MM.1S (cell line): ENCODE data around the gene RBSN.

Experiments
- DNase-seq: peaks from one replicate; pipeline ENCODE4 v3.0.0-alpha.2; 2015
- H2AFZ ChIP-seq: fragments of 300-600 bp; sonication (generic); 2 replicates; pipeline ENCODE4 v1.6.0; 2016; ENCODE audit warnings: antibody characterized with exemption, low read length
- H3F3A ChIP-seq: fragments of 300-600 bp; sonication (generic); 2 replicates; pipeline ENCODE4 v1.6.1; 2016; ENCODE audit warnings: mild to moderate bottlenecking, antibody characterized with exemption, low read length, moderate library complexity, mixed read lengths; ENCODE audit not compliant: insufficient read depth
- H3K27ac ChIP-seq: fragments of 300-600 bp; sonication (generic); 2 replicates; pipeline ENCODE4 v1.5.1; 2016; ENCODE audit warnings: mild to moderate bottlenecking, low read length
- H3K27me3 ChIP-seq: fragments of 300-600 bp; sonication (generic); replicated peaks from 2 replicates; pipeline ENCODE4 v1.6.0; 2016; ENCODE audit warnings: low read length; ENCODE audit not compliant: insufficient read depth
- H3K36me3 ChIP-seq: fragments of 300-600 bp; sonication (generic); replicated peaks from 2 replicates; pipeline ENCODE4 v1.6.1; 2016; ENCODE audit warnings: mild to moderate bottlenecking, low read length, mixed read lengths; ENCODE audit not compliant: insufficient read depth
- H3K4me1 ChIP-seq: fragments of 300-600 bp; sonication (generic); 2 replicates; pipeline ENCODE4 v1.6.1; 2016; ENCODE audit warnings: low read length, mixed read lengths
- H3K4me2 ChIP-seq: fragments of 300-600 bp; sonication (generic); 2 replicates; pipeline ENCODE4 v1.6.0; 2016; ENCODE audit warnings: low read depth, low read length
- H3K4me3 ChIP-seq: fragments of 300-600 bp; sonication (generic); 2 replicates; pipeline ENCODE4 v1.5.1; 2016; ENCODE audit warnings: low read length, mixed read lengths
- H3K79me2 ChIP-seq: fragments of 300-600 bp; sonication (generic); 2 replicates; pipeline ENCODE4 v1.6.1; 2016; ENCODE audit warnings: mixed run types, low read length, mixed read lengths
- H3K9ac ChIP-seq: fragments of 300-600 bp; sonication (generic); 2 replicates; pipeline ENCODE4 v1.6.1; 2016; ENCODE audit warnings: low read length, mixed read lengths
- H3K9me2 ChIP-seq: fragments of 300-600 bp; sonication (generic); replicated peaks from 2 replicates; pipeline ENCODE4 v1.6.1; 2016; ENCODE audit warnings: mild to moderate bottlenecking, low read length, mixed read lengths; ENCODE audit not compliant: insufficient read depth
- H3K9me3 ChIP-seq: fragments of 300-600 bp; sonication (generic); replicated peaks from 2 replicates; pipeline ENCODE4 v1.6.1; 2016; ENCODE audit warnings: mild to moderate bottlenecking, low read length, mixed read lengths; ENCODE audit not compliant: insufficient read depth
- H4K20me1 ChIP-seq: fragments of 300-600 bp; sonication (generic); 2 replicates; pipeline ENCODE4 v1.6.1; 2016; ENCODE audit warnings: mild to moderate bottlenecking, low read length, moderate library complexity, mixed read lengths; ENCODE audit not compliant: insufficient read depth
- CTCF ChIP-seq: fragments of 300-600 bp; sonication (generic); IDR thresholded peaks from 2 replicates; pipeline ENCODE4 v1.5.1; 2016; ENCODE audit warnings: antibody characterized with exemption, low read length, mixed read lengths
- EZH2 ChIP-seq: fragments of 300-600 bp; sonication (generic); optimal IDR thresholded peaks from 2 replicates; pipeline ENCODE3; 2017; ENCODE audit warnings: low read depth, mild to moderate bottlenecking, antibody characterized with exemption, low read length, mixed read lengths
- EZH2phosphoT487 ChIP-seq: fragments of 300-600 bp; sonication (generic); IDR thresholded peaks from 2 replicates; pipeline ENCODE4 v1.6.1; 2018; ENCODE audit warnings: antibody characterized with exemption, low read length

The RBSN gene

DNA sequence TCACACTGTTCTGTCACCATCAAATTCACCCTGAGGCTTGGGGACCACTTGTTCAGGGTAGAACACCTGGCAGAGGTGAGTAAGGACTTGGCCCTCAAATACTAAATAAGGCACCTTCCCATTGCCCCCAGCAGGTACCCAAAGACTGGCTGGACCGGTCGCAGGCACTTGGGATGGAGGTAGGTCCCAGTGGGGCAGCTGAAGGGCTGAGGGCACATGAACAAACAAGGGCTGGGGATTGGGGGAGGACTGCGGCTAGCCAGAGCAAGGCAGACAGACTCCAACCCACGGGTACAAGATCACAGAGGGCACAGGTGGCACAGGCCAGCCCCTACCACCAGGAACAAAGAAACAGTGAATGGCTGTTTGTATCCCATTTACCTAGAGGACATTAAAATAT, 35.7 kb downstream of the RBSN start:
- Histone ChIP-seq H2AFZ (no peak overlapping the region), H3K4me3 (peak overlapping the region; percentile 92; the same call in 1 of the 2 replicates), H3K4me2 (peak overlapping the region; percentile 81), H3K27ac (no peak overlapping the region), H3K27me3 (no peaks in the 10 kb centered on the region), H3K9ac (no peak overlapping the region; the same call in 1 of the 2 replicates), H3K4me1 (peaks cover 5% of the 10 kb centered on the region), H4K20me1 (0 out of 2 replicates have a peak, but pooled peaks cover 3% of the 10 kb centered on the region), H3F3A (no peaks in the 10 kb centered on the region), H3K9me2 (no peaks in the 10 kb centered on the region), H3K79me2 (peaks cover 50% of the 10 kb centered on the region), H3K36me3 (no peaks in the 10 kb centered on the region), H3K9me3 (no peaks in the 10 kb centered on the region)
- no peak for DNase-seq
- no peak for TF ChIP-seq EZH2
- no peak for TF ChIP-seq EZH2phosphoT487
- no peak for TF ChIP-seq CTCF

- H3K4me1 ChIP-seq = peaks cover 5% of the 10 kb centered on the region
- H3K9me2 ChIP-seq = no peaks in the 10 kb centered on the region
- no peak overlapping the region for H3K27ac ChIP-seq
- peaks cover 7% of the 10 kb centered on the region; the same call in 1 of the 2 replicates for H4K20me1 ChIP-seq
- no peak overlapping the region for H3K4me2 ChIP-seq
- H3F3A ChIP-seq = no peaks in the 10 kb centered on the region
- 0 out of 2 replicates have a peak, but pooled peaks cover 5% of the 10 kb centered on the region for H3K36me3 ChIP-seq
- no peak for TF ChIP-seq EZH2phosphoT487
- TF ChIP-seq EZH2 = no peak
- TF ChIP-seq CTCF = no peak
- H3K27me3 ChIP-seq = no peaks in the 10 kb centered on the region
- H2AFZ ChIP-seq = no peak overlapping the region
- H3K9me3 ChIP-seq = no peaks in the 10 kb centered on the region
- no peak overlapping the region for H3K4me3 ChIP-seq
- no peak for DNase-seq
- H3K9ac ChIP-seq = no peak overlapping the region
- H3K79me2 ChIP-seq = peaks cover 78% of the 10 kb centered on the region
Measured at GRCh38 chr3:15060029-15060428, 38.9 kb downstream of the RBSN start.

DNA sequence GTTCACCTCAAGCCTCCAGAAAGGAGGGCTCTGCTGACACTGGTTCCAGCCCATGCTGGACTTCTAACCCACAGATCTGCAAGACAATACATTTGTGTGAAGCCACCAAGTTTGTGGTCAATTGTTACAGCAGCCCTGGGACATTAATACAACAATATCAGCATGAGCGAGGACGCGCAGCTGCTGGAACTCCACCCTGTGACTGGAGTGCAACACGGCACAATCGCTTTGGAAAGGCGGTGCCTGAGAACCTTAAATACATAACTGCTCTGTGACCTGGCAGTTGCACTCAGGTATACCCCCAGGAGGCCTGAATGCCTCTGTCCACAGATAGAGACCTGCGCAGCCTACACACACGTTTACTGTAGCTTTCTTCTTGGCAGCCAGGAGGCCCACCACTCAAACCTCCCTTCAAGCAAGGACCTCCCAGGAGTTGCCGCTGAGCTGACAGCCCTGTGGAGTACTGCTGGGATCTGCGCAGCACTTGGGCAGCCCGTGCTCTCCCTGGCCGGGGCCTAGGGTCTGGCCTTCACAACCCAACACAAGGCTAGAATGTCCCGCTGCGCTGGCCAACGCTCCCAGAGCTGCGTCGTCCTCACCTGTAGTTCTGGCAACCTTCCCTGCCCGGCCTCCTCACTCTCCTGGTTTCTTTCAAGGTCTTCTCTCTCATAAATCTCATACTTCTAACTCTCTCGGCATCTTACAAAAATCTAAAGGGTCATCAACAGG, 42.1 kb downstream of the RBSN start:
- Histone ChIP-seq H2AFZ (no peak overlapping the region), H3K9ac (no peak overlapping the region), H3K9me3 (no peaks in the 10 kb centered on the region), H3F3A (no peaks in the 10 kb centered on the region; the same call in 1 of the 2 replicates), H3K27ac (no peak overlapping the region), H3K79me2 (peaks cover 87% of the 10 kb centered on the region), H4K20me1 (peaks cover 8% of the 10 kb centered on the region), H3K4me1 (no peaks in the 10 kb centered on the region), H3K27me3 (no peaks in the 10 kb centered on the region), H3K4me3 (no peak overlapping the region), H3K4me2 (no peak overlapping the region), H3K9me2 (no peaks in the 10 kb centered on the region), H3K36me3 (peaks cover 5% of the 10 kb centered on the region; the same call in 1 of the 2 replicates)
- TF ChIP-seq EZH2 = no peak
- TF ChIP-seq CTCF = no peak
- no peak for TF ChIP-seq EZH2phosphoT487
- DNase-seq = no peak
